Thyroid gland (tissue), 4 donors: ENCODE data around the gene NT5DC4.

Source experiments
- CTCF ChIP-seq, 6 experiments: fragments of 200-600 bp in 3 of 6; fragments of 450-650 bp in 3 of 6; sonication (generic) in 3 of 6; IDR thresholded peaks; one replicate each; pipeline ENCODE4 v1.5.1; 2016 to 2019; ENCODE audit warnings: antibody characterized with exemption in 6 of 6, mild to moderate bottlenecking in 2 of 6, inconsistent platforms in 1 of 6, moderate library complexity in 1 of 6
- POLR2A ChIP-seq, 2 donors: fragments of 450-650 bp; IDR thresholded peaks; one replicate each; pipeline ENCODE4 v1.6.1; 2017; ENCODE audit warnings: antibody characterized with exemption in 2 of 2, mild to moderate bottlenecking in 2 of 2, moderate library complexity in 1 of 2

DNA sequence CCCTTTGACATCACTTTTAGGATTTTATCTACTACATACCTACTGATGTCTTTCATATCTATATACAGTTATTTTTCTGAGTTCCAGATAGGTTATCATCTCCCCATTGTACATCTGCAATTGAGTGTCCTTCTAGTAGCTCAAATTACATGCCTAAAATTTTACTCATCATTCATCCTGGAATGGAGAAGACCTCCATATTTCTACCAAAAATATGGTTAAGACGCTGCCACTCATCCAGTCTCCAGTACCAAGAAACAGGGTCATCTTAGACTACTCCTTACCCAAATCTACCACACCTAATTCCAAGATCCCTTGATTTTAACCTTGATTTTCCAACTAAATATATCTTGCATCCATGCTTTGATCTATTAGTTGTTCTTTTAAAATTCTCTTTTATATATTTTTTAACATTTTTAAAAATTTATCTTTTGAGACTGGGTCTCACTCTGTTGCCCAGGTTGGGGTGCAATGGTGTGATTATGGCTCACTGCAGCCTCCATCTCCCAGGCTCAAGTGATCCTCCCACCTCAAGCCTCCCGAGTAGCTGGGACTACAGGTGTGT is 52.2 kb downstream of the NT5DC4 start:
- TF ChIP-seq CTCF (IDR thresholded peaks at IDR 0.05) (no peak), POLR2A (IDR thresholded peaks at IDR 0.05) (no peak)
